ENCODE results near the gene RGS8. TPM values are rescaled to one million over a fixed set of nuclear protein-coding genes. Genes with fewer than 3 reads are reported as not detected.

RGS8 gene
- total RNA-seq, 1 donor from 2014 or later = 0.17 TPM

GRCh38 chr1:182682898-182683501 lies 1.4 kb downstream of the RGS8 start:
- no peak for TF ChIP-seq CTCF (IDR thresholded peaks at IDR 0.05)
- Mint-ChIP-seq H3K4me1 (ENCODE audit: low read depth) (peaks cover 28% of the 10 kb centered on the region), H3K27ac (ENCODE audit: unreplicated experiment) (no peak overlapping the region), H3K4me3 (ENCODE audit: unreplicated experiment) (no peak overlapping the region), H3K36me3 (ENCODE audit: low read depth) (no peaks in the 10 kb centered on the region), H3K27me3 (ENCODE audit: low read depth) (peaks cover 9% of the 10 kb centered on the region), H3K9me3 (ENCODE audit: low read depth) (no peaks in the 10 kb centered on the region)
- DNase-seq (ENCODE audit: low spot score) = no peak

- TF ChIP-seq CTCF (IDR thresholded peaks at IDR 0.05) = no peak
- DNase-seq (ENCODE audit: low spot score) = no peak
- peaks cover 28% of the 10 kb centered on the region for H3K4me1 Mint-ChIP-seq (ENCODE audit: low read depth)
- H3K36me3 Mint-ChIP-seq (ENCODE audit: low read depth) = no peaks in the 10 kb centered on the region
- H3K4me3 Mint-ChIP-seq (ENCODE audit: unreplicated experiment) = no peak overlapping the region
- no peaks in the 10 kb centered on the region for H3K9me3 Mint-ChIP-seq (ENCODE audit: low read depth)
- H3K27ac Mint-ChIP-seq (ENCODE audit: unreplicated experiment) = no peak overlapping the region
- H3K27me3 Mint-ChIP-seq (ENCODE audit: low read depth) = peaks cover 9% of the 10 kb centered on the region
Observed at GRCh38 chr1:182682406-182682805, 2.0 kb downstream of the RGS8 start.

GRCh38 chr1:182681568-182681912 lies 2.8 kb downstream of the RGS8 start:
- no peak for DNase-seq (ENCODE audit: low spot score)
- H3K27me3 Mint-ChIP-seq (ENCODE audit: low read depth) = peaks cover 9% of the 10 kb centered on the region
- H3K4me3 Mint-ChIP-seq (ENCODE audit: unreplicated experiment) = no peak overlapping the region
- H3K36me3 Mint-ChIP-seq (ENCODE audit: low read depth) = no peaks in the 10 kb centered on the region
- no peaks in the 10 kb centered on the region for H3K9me3 Mint-ChIP-seq (ENCODE audit: low read depth)
- no peak overlapping the region for H3K27ac Mint-ChIP-seq (ENCODE audit: unreplicated experiment)
- peaks cover 28% of the 10 kb centered on the region for H3K4me1 Mint-ChIP-seq (ENCODE audit: low read depth)
- TF ChIP-seq CTCF (IDR thresholded peaks at IDR 0.05) = no peak

GRCh38 chr1:182680901-182681567 lies 3.4 kb downstream of the RGS8 start:
- Mint-ChIP-seq H3K4me3 (ENCODE audit: unreplicated experiment) (no peak overlapping the region), H3K9me3 (ENCODE audit: low read depth) (no peaks in the 10 kb centered on the region), H3K27me3 (ENCODE audit: low read depth) (peaks cover 9% of the 10 kb centered on the region), H3K4me1 (ENCODE audit: low read depth) (peaks cover 28% of the 10 kb centered on the region), H3K36me3 (ENCODE audit: low read depth) (no peaks in the 10 kb centered on the region), H3K27ac (ENCODE audit: unreplicated experiment) (no peak overlapping the region)
- DNase-seq (ENCODE audit: low spot score) = no peak
- TF ChIP-seq CTCF (IDR thresholded peaks at IDR 0.05) = no peak

- DNase-seq (ENCODE audit: low spot score) = no peak
- peaks cover 31% of the 10 kb centered on the region for H3K4me1 Mint-ChIP-seq (ENCODE audit: low read depth)
- H3K36me3 Mint-ChIP-seq (ENCODE audit: low read depth) = no peaks in the 10 kb centered on the region
- no peaks in the 10 kb centered on the region for H3K9me3 Mint-ChIP-seq (ENCODE audit: low read depth)
- no peak overlapping the region for H3K4me3 Mint-ChIP-seq (ENCODE audit: unreplicated experiment)
- peak overlapping the region; percentile 23 for H3K27ac Mint-ChIP-seq (ENCODE audit: unreplicated experiment)
- peaks cover 9% of the 10 kb centered on the region for H3K27me3 Mint-ChIP-seq (ENCODE audit: low read depth)
- no peak for TF ChIP-seq CTCF (IDR thresholded peaks at IDR 0.05)
Observed at GRCh38 chr1:182680408-182680807, 4.0 kb downstream of the RGS8 start.
